ENCODE data around the gene CCBE1. TPM values are rescaled to one million over a fixed set of nuclear protein-coding genes. Genes with fewer than 3 reads are reported as not detected.
"Not testable (repeated sequence)": the region's sequence is repeated elsewhere in the genome, so short reads cannot be mapped to it uniquely, and the experiment has no call there.

CCBE1 gene
- polyA plus RNA-seq, 1 donor from 2014 or later = 0.19 TPM

- no peaks in the 10 kb centered on the region for H4K20me1 ChIP-seq (ENCODE audit: insufficient read depth)
These were observed 29.7 kb downstream of the CCBE1 start for GRCh38 chr18:59667488-59667887.

GRCh38 chr18:59666007-59666402 is 31.2 kb downstream of the CCBE1 start:
- H3K79me2 ChIP-seq (replicated peaks; ENCODE audit: insufficient read depth, low read length); H3K4me2 ChIP-seq (ENCODE audit: low read length); H3K36me3 ChIP-seq (ENCODE audit: insufficient read depth, low read length); H2AFZ ChIP-seq (ENCODE audit: low read depth, low read length); H3K4me3 ChIP-seq (ENCODE audit: low read length); H3K9ac ChIP-seq (ENCODE audit: low read length); H4K20me1 ChIP-seq (ENCODE audit: insufficient read depth); H3K9me2 ChIP-seq (ENCODE audit: insufficient read depth, low read length); H3K27ac ChIP-seq (ENCODE audit: low read length); H3K9me3 ChIP-seq (ENCODE audit: low read length); H3F3A ChIP-seq (ENCODE audit: insufficient read depth, low read length, poor library complexity, severe bottlenecking); H3K27me3 ChIP-seq (ENCODE audit: insufficient read depth, low read depth, low read length): not testable (repeated sequence)

More at GRCh38 chr18:59667488-59667887, 29.7 kb downstream of the CCBE1 start:
- H3K36me3 ChIP-seq (ENCODE audit: insufficient read depth, low read length) = no peaks in the 10 kb centered on the region
- H3K9ac ChIP-seq (ENCODE audit: low read length) = no peak overlapping the region
- no peaks in the 10 kb centered on the region for H3K9me2 ChIP-seq (ENCODE audit: insufficient read depth, low read length)
- H3K4me3 ChIP-seq (ENCODE audit: low read length) = no peak overlapping the region
- H3F3A ChIP-seq (ENCODE audit: insufficient read depth, low read length, poor library complexity, severe bottlenecking) = no peaks in the 10 kb centered on the region
- H3K27me3 ChIP-seq (ENCODE audit: insufficient read depth, low read depth, low read length) = no peaks in the 10 kb centered on the region
- H3K27ac ChIP-seq (ENCODE audit: low read length) = no peak overlapping the region
- no peaks in the 10 kb centered on the region for H3K9me3 ChIP-seq (ENCODE audit: low read length)
- no peak overlapping the region for H3K4me2 ChIP-seq (ENCODE audit: low read length)
- TF ChIP-seq SMC3 (conservative IDR thresholded peaks at IDR 0.05; ENCODE audit: poor library complexity) = no peak
- TF ChIP-seq RAD21 (conservative IDR thresholded peaks at IDR 0.05) = no peak
- TF ChIP-seq EZH2 (IDR thresholded peaks at IDR 0.05; ENCODE audit: borderline replicate concordance, insufficient read depth, low read length, poor library complexity, severe bottlenecking) = no peak
- no peak for TF ChIP-seq CTCF (IDR thresholded peaks at IDR 0.05; ENCODE audit: poor library complexity, severe bottlenecking)
- no peak for TF ChIP-seq TAF1 (IDR thresholded peaks at IDR 0.05; ENCODE audit: low read depth)
- TF ChIP-seq EP300 (conservative IDR thresholded peaks at IDR 0.05; ENCODE audit: poor library complexity, severe bottlenecking) = no peak
- no peak for TF ChIP-seq REST (IDR thresholded peaks at IDR 0.05; ENCODE audit: borderline replicate concordance)
- no peak for TF ChIP-seq POLR2AphosphoS5 (IDR thresholded peaks at IDR 0.05)
- no peak for TF ChIP-seq MXI1 (conservative IDR thresholded peaks at IDR 0.05; ENCODE audit: poor library complexity, severe bottlenecking)
- no peak overlapping the region for H2AFZ ChIP-seq (ENCODE audit: low read depth, low read length)
- no peaks in the 10 kb centered on the region for H3K79me2 ChIP-seq (replicated peaks; ENCODE audit: insufficient read depth, low read length)
